A549 (cell line): Measurements from ENCODE around the gene RAB8A.

Experiments used
- CBX8 ChIP-seq: fragments of 200-600 bp; sonication (generic); IDR thresholded peaks from 2 replicates; pipeline ENCODE4 v1.6.1; 2016
- CEBPB ChIP-seq, 2 experiments: fragments of >200 bp in 1 of 2; sonication (Bioruptor Twin) in 1 of 2; formaldehyde crosslinking in 1 of 2; IDR thresholded peaks; 2 replicates each; pipeline ENCODE4 v1.6.1; 2012 to 2016
- HDAC2 ChIP-seq: fragments of 200-600 bp; sonication (generic); IDR thresholded peaks from 2 replicates; pipeline ENCODE4 v1.6.1; 2016
- HMGXB4 ChIP-seq: fragments of 250-450 bp; sonication (Bioruptor Pico); IDR thresholded peaks from 2 replicates; pipeline ENCODE4 v1.5.0; 2021; ENCODE audit warnings: mild to moderate bottlenecking, moderate library complexity, borderline replicate concordance
- KDM5A ChIP-seq: fragments of 200-600 bp; sonication (generic); IDR thresholded peaks from 2 replicates; pipeline ENCODE4 v1.6.1; 2016; ENCODE audit warnings: antibody characterized with exemption, mild to moderate bottlenecking
- MAFK ChIP-seq: fragments of 450-650 bp; IDR thresholded peaks from 2 replicates; pipeline ENCODE4 v1.6.1; 2014; ENCODE audit not compliant: partially characterized antibody
- MAX ChIP-seq: IDR thresholded peaks from 2 replicates; pipeline ENCODE4 v1.6.1; 2012
- POLR2A ChIP-seq: IDR thresholded peaks from 2 replicates; pipeline ENCODE4 v1.6.1; 2012; ENCODE audit warnings: mild to moderate bottlenecking, low read length
- RAD21 ChIP-seq, 2 experiments: fragments of >200 bp in 1 of 2; sonication (Bioruptor Twin) in 1 of 2; formaldehyde crosslinking in 1 of 2; IDR thresholded peaks in 1 of 2; conservative IDR thresholded peaks in 1 of 2; 2 replicates in 1 of 2; 3 replicates in 1 of 2; pipeline ENCODE4 v1.6.1; 2012 to 2018; ENCODE audit warnings: inconsistent platforms in 1 of 2
- RCOR1 ChIP-seq: fragments of 150-350 bp; IDR thresholded peaks from 2 replicates; pipeline ENCODE4 v1.6.1; 2014; ENCODE audit warnings: antibody characterized with exemption, low read length, low read depth
- TP53 ChIP-seq: fragments of 250-450 bp; sonication (Bioruptor Pico); IDR thresholded peaks from 2 replicates; pipeline ENCODE4 v1.5.0; 2021; ENCODE audit warnings: mild to moderate bottlenecking, moderate library complexity
- USF2 ChIP-seq: fragments of 450-650 bp; IDR thresholded peaks from 2 replicates; pipeline ENCODE4 v1.6.1; 2014; ENCODE audit warnings: antibody characterized with exemption
- ZFP36 ChIP-seq: fragments of 450-650 bp; IDR thresholded peaks from 2 replicates; pipeline ENCODE4 v1.6.1; 2014; ENCODE audit warnings: borderline replicate concordance; ENCODE audit not compliant: partially characterized antibody
- TF ChIP-seq, protein P1 (sequence below): fragments of >200 bp; sonication (Bioruptor Twin); formaldehyde crosslinking; IDR thresholded peaks from 3 replicates; pipeline ENCODE4 v1.5.1; 2016

GRCh38 chr19:16127776-16128371, 16.2 kb downstream of the RAB8A start:
- TF ChIP-seq, protein P1, sequence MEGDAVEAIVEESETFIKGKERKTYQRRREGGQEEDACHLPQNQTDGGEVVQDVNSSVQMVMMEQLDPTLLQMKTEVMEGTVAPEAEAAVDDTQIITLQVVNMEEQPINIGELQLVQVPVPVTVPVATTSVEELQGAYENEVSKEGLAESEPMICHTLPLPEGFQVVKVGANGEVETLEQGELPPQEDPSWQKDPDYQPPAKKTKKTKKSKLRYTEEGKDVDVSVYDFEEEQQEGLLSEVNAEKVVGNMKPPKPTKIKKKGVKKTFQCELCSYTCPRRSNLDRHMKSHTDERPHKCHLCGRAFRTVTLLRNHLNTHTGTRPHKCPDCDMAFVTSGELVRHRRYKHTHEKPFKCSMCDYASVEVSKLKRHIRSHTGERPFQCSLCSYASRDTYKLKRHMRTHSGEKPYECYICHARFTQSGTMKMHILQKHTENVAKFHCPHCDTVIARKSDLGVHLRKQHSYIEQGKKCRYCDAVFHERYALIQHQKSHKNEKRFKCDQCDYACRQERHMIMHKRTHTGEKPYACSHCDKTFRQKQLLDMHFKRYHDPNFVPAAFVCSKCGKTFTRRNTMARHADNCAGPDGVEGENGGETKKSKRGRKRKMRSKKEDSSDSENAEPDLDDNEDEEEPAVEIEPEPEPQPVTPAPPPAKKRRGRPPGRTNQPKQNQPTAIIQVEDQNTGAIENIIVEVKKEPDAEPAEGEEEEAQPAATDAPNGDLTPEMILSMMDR = no peak
- TF ChIP-seq CEBPB (IDR thresholded peaks at IDR 0.05) = no peak
- no peak for TF ChIP-seq ZFP36
- TF ChIP-seq CBX8 = no peak
- TF ChIP-seq POLR2A = no peak
- no peak for TF ChIP-seq MAFK
- no peak for TF ChIP-seq MAX
- TF ChIP-seq TP53 = no peak
- no peak for TF ChIP-seq HMGXB4
- no peak for TF ChIP-seq HDAC2
- TF ChIP-seq KDM5A = no peak
- no peak for TF ChIP-seq RCOR1
- TF ChIP-seq USF2 = no peak
- TF ChIP-seq RAD21 (conservative IDR thresholded peaks at IDR 0.05 in 1 of 2, IDR thresholded peaks at IDR 0.05 in 1 of 2) = no peak
